MM.1S (cell line): ENCODE measurements around the gene CLCA4.
"Not testable (repeated sequence)": the region's sequence is repeated elsewhere in the genome, so short reads cannot be mapped to it uniquely, and the experiment has no call there.

Experiments
- DNase-seq: peaks from one replicate; pipeline ENCODE4 v3.0.0-alpha.2; 2015
- H2AFZ ChIP-seq: fragments of 300-600 bp; sonication (generic); 2 replicates; pipeline ENCODE4 v1.6.0; 2016; ENCODE audit warnings: antibody characterized with exemption, low read length
- H3F3A ChIP-seq: fragments of 300-600 bp; sonication (generic); 2 replicates; pipeline ENCODE4 v1.6.1; 2016; ENCODE audit warnings: mild to moderate bottlenecking, antibody characterized with exemption, low read length, moderate library complexity, mixed read lengths; ENCODE audit not compliant: insufficient read depth
- H3K27ac ChIP-seq: fragments of 300-600 bp; sonication (generic); 2 replicates; pipeline ENCODE4 v1.5.1; 2016; ENCODE audit warnings: mild to moderate bottlenecking, low read length
- H3K27me3 ChIP-seq: fragments of 300-600 bp; sonication (generic); replicated peaks from 2 replicates; pipeline ENCODE4 v1.6.0; 2016; ENCODE audit warnings: low read length; ENCODE audit not compliant: insufficient read depth
- H3K36me3 ChIP-seq: fragments of 300-600 bp; sonication (generic); replicated peaks from 2 replicates; pipeline ENCODE4 v1.6.1; 2016; ENCODE audit warnings: mild to moderate bottlenecking, low read length, mixed read lengths; ENCODE audit not compliant: insufficient read depth
- H3K4me1 ChIP-seq: fragments of 300-600 bp; sonication (generic); 2 replicates; pipeline ENCODE4 v1.6.1; 2016; ENCODE audit warnings: low read length, mixed read lengths
- H3K4me2 ChIP-seq: fragments of 300-600 bp; sonication (generic); 2 replicates; pipeline ENCODE4 v1.6.0; 2016; ENCODE audit warnings: low read depth, low read length
- H3K4me3 ChIP-seq: fragments of 300-600 bp; sonication (generic); 2 replicates; pipeline ENCODE4 v1.5.1; 2016; ENCODE audit warnings: low read length, mixed read lengths
- H3K79me2 ChIP-seq: fragments of 300-600 bp; sonication (generic); 2 replicates; pipeline ENCODE4 v1.6.1; 2016; ENCODE audit warnings: mixed run types, low read length, mixed read lengths
- H3K9ac ChIP-seq: fragments of 300-600 bp; sonication (generic); 2 replicates; pipeline ENCODE4 v1.6.1; 2016; ENCODE audit warnings: low read length, mixed read lengths
- H3K9me2 ChIP-seq: fragments of 300-600 bp; sonication (generic); replicated peaks from 2 replicates; pipeline ENCODE4 v1.6.1; 2016; ENCODE audit warnings: mild to moderate bottlenecking, low read length, mixed read lengths; ENCODE audit not compliant: insufficient read depth
- H3K9me3 ChIP-seq: fragments of 300-600 bp; sonication (generic); replicated peaks from 2 replicates; pipeline ENCODE4 v1.6.1; 2016; ENCODE audit warnings: mild to moderate bottlenecking, low read length, mixed read lengths; ENCODE audit not compliant: insufficient read depth
- H4K20me1 ChIP-seq: fragments of 300-600 bp; sonication (generic); 2 replicates; pipeline ENCODE4 v1.6.1; 2016; ENCODE audit warnings: mild to moderate bottlenecking, low read length, moderate library complexity, mixed read lengths; ENCODE audit not compliant: insufficient read depth
- EZH2 ChIP-seq: fragments of 300-600 bp; sonication (generic); optimal IDR thresholded peaks from 2 replicates; pipeline ENCODE3; 2017; ENCODE audit warnings: low read depth, mild to moderate bottlenecking, antibody characterized with exemption, low read length, mixed read lengths
- EZH2phosphoT487 ChIP-seq: fragments of 300-600 bp; sonication (generic); IDR thresholded peaks from 2 replicates; pipeline ENCODE4 v1.6.1; 2018; ENCODE audit warnings: antibody characterized with exemption, low read length
- TF ChIP-seq, protein P1 (sequence below): fragments of 300-600 bp; sonication (generic); IDR thresholded peaks from 2 replicates; pipeline ENCODE4 v1.5.1; 2016; ENCODE audit warnings: antibody characterized with exemption, low read length, mixed read lengths

The CLCA4 gene

DNA sequence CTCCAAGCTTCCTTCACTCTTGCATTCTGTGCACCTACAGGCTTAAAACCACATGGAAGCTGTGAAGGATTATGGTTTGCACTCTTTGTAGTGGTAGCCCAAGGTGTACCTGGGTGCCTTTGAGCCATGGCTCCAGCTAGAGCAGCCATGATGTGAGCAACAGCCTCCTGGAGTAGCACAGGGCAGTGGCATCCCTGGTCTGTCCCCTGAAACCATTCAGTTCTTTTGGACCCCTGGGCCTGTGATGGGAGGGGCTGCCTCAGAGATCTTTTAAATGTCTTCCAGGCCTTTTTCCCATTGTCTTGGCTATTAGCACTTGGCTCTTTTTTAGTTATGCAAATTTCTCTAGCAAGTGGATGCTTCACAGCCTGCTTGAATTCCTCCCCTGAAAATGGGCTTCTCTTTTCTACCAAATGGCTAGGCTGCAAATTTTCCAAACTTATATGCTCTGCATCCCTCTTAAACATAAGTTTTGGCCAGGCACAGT lies 47.4 kb downstream of the CLCA4 start:
- Histone ChIP-seq H3K9me3 (no peaks in the 10 kb centered on the region), H2AFZ (no peak overlapping the region), H3K4me1 (no peaks in the 10 kb centered on the region), H4K20me1 (no peaks in the 10 kb centered on the region), H3K4me3 (no peak overlapping the region), H3K27me3 (no peaks in the 10 kb centered on the region), H3K9me2 (no peaks in the 10 kb centered on the region), H3K9ac (no peak overlapping the region), H3K27ac (no peak overlapping the region), H3K4me2 (no peak overlapping the region), H3K36me3 (no peaks in the 10 kb centered on the region), H3F3A (no peaks in the 10 kb centered on the region), H3K79me2 (no peaks in the 10 kb centered on the region)
- TF ChIP-seq EZH2, result no peak
- no peak for TF ChIP-seq EZH2phosphoT487
- TF ChIP-seq, protein P1, sequence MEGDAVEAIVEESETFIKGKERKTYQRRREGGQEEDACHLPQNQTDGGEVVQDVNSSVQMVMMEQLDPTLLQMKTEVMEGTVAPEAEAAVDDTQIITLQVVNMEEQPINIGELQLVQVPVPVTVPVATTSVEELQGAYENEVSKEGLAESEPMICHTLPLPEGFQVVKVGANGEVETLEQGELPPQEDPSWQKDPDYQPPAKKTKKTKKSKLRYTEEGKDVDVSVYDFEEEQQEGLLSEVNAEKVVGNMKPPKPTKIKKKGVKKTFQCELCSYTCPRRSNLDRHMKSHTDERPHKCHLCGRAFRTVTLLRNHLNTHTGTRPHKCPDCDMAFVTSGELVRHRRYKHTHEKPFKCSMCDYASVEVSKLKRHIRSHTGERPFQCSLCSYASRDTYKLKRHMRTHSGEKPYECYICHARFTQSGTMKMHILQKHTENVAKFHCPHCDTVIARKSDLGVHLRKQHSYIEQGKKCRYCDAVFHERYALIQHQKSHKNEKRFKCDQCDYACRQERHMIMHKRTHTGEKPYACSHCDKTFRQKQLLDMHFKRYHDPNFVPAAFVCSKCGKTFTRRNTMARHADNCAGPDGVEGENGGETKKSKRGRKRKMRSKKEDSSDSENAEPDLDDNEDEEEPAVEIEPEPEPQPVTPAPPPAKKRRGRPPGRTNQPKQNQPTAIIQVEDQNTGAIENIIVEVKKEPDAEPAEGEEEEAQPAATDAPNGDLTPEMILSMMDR, result no peak
- DNase-seq, result no peak

DNA sequence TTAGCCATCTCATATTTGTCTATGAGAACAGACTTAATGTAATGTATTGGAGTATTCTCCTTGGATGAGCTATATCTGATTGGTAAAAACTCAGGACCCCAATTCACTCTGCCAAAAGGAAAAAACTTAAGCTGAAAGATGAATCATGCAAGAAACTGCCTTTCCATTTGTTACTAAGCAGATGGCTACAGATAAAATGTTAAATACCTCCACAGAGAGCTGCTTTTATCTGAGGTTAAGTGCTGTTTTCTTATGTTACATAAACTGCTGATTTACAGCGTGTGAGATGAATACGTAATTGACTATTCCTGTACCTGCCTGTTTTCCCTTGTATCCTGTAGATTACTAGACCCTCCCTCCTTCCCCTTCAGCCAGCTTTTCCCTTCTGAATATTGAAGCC lies 49.3 kb downstream of the CLCA4 start:
- H3K9me3 ChIP-seq, result no peaks in the 10 kb centered on the region
- no peak for TF ChIP-seq EZH2phosphoT487
- no peak for TF ChIP-seq EZH2
- TF ChIP-seq, protein P1, result no peak

DNA sequence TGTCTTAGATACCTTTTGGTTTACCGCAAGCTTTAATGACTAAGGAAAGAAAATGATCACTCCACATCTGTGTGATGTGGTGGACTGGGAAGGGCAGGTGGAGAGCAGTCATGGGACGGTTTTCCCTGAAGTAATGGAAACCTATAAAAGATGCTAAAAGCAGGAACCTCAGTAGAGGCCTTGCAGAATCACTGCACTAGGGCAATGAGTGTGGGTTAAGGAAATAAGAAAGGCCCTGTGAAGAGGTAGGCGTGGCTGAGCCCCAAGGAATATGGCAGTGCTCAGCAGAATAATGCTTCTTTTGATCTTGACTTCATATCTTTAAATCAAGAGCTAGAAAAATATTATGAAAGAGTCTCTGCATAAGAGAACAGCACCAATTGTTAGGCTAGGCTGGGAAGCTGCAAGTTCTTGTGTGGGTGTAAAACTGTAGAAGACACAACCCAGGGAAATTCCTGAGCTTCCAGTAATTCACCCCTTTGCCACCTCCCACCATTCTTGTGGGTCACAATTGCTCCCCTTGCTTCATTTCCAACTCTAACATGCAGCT lies 49.9 kb downstream of the CLCA4 start:
- no peaks in the 10 kb centered on the region for H3K9me2 ChIP-seq
- no peaks in the 10 kb centered on the region for H3F3A ChIP-seq
- DNase-seq, result no peak
- no peak overlapping the region for H3K27ac ChIP-seq
- no peaks in the 10 kb centered on the region for H3K9me3 ChIP-seq
- H3K79me2 ChIP-seq, result no peaks in the 10 kb centered on the region
- H3K9ac ChIP-seq, result no peak overlapping the region
- H3K27me3 ChIP-seq, result no peaks in the 10 kb centered on the region
- no peak overlapping the region for H3K4me3 ChIP-seq
- no peak overlapping the region for H3K4me2 ChIP-seq
- H3K36me3 ChIP-seq, result no peaks in the 10 kb centered on the region
- no peaks in the 10 kb centered on the region for H3K4me1 ChIP-seq
- H2AFZ ChIP-seq, result no peak overlapping the region
- TF ChIP-seq, protein P1, result no peak
- TF ChIP-seq EZH2, result no peak
- no peak for TF ChIP-seq EZH2phosphoT487
- no peaks in the 10 kb centered on the region for H4K20me1 ChIP-seq

More for the DNA sequence above, 49.3 kb downstream of the CLCA4 start:
- Histone ChIP-seq H3K27ac (no peak overlapping the region), H3K9ac (no peak overlapping the region), H4K20me1 (no peaks in the 10 kb centered on the region), H3K79me2 (no peaks in the 10 kb centered on the region), H3K4me2 (no peak overlapping the region), H3K4me3 (no peak overlapping the region), H3K27me3 (no peaks in the 10 kb centered on the region), H2AFZ (no peak overlapping the region), H3F3A (no peaks in the 10 kb centered on the region), H3K9me2 (no peaks in the 10 kb centered on the region), H3K4me1 (no peaks in the 10 kb centered on the region), H3K36me3 (no peaks in the 10 kb centered on the region)
- DNase-seq, result no peak

DNA sequence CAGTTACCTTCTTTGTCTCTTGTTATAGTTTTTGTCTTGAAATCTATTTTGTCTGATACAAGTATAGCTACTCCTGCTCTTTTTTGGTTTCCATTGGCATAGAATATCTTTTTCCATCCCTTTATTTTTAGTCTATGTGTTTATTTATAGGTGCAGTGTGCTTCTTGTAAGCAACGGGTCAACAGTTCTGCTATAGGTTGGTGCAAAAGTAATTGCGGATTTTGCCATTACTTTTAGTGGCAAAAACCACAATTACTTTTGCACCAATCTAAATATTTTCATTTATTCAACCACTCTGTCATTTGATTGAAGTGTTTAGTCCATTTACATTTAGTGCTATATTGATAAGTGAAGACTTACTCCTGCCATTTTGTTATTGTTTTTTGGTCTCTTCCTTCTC lies 59.2 kb downstream of the CLCA4 start:
- DNase-seq, H3K79me2 ChIP-seq, H3K4me1 ChIP-seq, H3K4me2 ChIP-seq, H3K9me2 ChIP-seq, H3F3A ChIP-seq, H3K9ac ChIP-seq, H3K27me3 ChIP-seq, H3K36me3 ChIP-seq, H3K9me3 ChIP-seq, H4K20me1 ChIP-seq, H2AFZ ChIP-seq, H3K4me3 ChIP-seq, H3K27ac ChIP-seq: not testable (repeated sequence)
